ENCODE measurements around the gene NCOR2.

GRCh38 chr12:124601706-124602105 is 34.3 kb upstream of the NCOR2 start:
- TF ChIP-seq CTCF (IDR thresholded peaks at IDR 0.05): no peak
- no peak for TF ChIP-seq EZH2 (IDR thresholded peaks at IDR 0.05; ENCODE audit: borderline replicate concordance, insufficient read depth, low read depth, low read length, poor library complexity, severe bottlenecking)

Data from B cell (primary cell).